Chondrocyte (in vitro differentiated cells): ENCODE results near the gene C1orf94. TPM values are rescaled to one million over a fixed set of nuclear protein-coding genes. Genes with fewer than 3 reads are reported as not detected.

Experiments used
- DNase-seq: peaks from one replicate; pipeline ENCODE4 v3.0.0; 2021; ENCODE audit warnings: mixed read lengths, low spot score
- H3K27ac Mint-ChIP-seq: one replicate; pipeline ENCODE4 v1.8.0; 2021; ENCODE audit warnings: mild to moderate bottlenecking, moderate library complexity, mixed read lengths; ENCODE audit not compliant: unreplicated experiment
- H3K27me3 Mint-ChIP-seq: 2 replicates; pipeline ENCODE4 v1.8.0; 2021; ENCODE audit warnings: low read depth, mixed read lengths
- H3K36me3 Mint-ChIP-seq: 2 replicates; pipeline ENCODE4 v1.8.0; 2021; ENCODE audit warnings: low read depth, mixed read lengths
- H3K4me1 Mint-ChIP-seq: 2 replicates; pipeline ENCODE4 v1.8.0; 2021; ENCODE audit warnings: low read depth, mild to moderate bottlenecking, mixed read lengths
- H3K4me3 Mint-ChIP-seq: one replicate; pipeline ENCODE4 v1.8.0; 2021; ENCODE audit warnings: mild to moderate bottlenecking, moderate library complexity, mixed read lengths; ENCODE audit not compliant: unreplicated experiment
- H3K9me3 Mint-ChIP-seq: 2 replicates; pipeline ENCODE4 v1.8.0; 2021; ENCODE audit warnings: low read depth, mixed read lengths
- total RNA-seq: library from RNA; stranded (reverse); gene quantifications from 3 replicates; pipeline ENCODE4 v1.2.1, GENCODE V29; 2021
- TF ChIP-seq, protein P1 (sequence below): fragments of 200-600 bp; sonication (generic); IDR thresholded peaks from 2 replicates; pipeline ENCODE4 v1.5.0; 2021; ENCODE audit warnings: antibody characterized with exemption, mild to moderate bottlenecking, moderate library complexity

C1orf94 gene
- total RNA-seq, 1 donor from 2014 or later: not detected

- Mint-ChIP-seq H3K4me3 (no peak overlapping the region), H3K4me1 (no peaks in the 10 kb centered on the region), H3K36me3 (no peaks in the 10 kb centered on the region), H3K27me3 (no peaks in the 10 kb centered on the region), H3K27ac (no peak overlapping the region), H3K9me3 (no peaks in the 10 kb centered on the region)
- TF ChIP-seq, protein P1, sequence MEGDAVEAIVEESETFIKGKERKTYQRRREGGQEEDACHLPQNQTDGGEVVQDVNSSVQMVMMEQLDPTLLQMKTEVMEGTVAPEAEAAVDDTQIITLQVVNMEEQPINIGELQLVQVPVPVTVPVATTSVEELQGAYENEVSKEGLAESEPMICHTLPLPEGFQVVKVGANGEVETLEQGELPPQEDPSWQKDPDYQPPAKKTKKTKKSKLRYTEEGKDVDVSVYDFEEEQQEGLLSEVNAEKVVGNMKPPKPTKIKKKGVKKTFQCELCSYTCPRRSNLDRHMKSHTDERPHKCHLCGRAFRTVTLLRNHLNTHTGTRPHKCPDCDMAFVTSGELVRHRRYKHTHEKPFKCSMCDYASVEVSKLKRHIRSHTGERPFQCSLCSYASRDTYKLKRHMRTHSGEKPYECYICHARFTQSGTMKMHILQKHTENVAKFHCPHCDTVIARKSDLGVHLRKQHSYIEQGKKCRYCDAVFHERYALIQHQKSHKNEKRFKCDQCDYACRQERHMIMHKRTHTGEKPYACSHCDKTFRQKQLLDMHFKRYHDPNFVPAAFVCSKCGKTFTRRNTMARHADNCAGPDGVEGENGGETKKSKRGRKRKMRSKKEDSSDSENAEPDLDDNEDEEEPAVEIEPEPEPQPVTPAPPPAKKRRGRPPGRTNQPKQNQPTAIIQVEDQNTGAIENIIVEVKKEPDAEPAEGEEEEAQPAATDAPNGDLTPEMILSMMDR: no peak
- DNase-seq: no peak
Observed at GRCh38 chr1:34130306-34130705, 46.4 kb upstream of the C1orf94 start.

- no peak overlapping the region for H3K27ac Mint-ChIP-seq
- TF ChIP-seq, protein P1: no peak
Observed at GRCh38 chr1:34131396-34132160, 45.1 kb upstream of the C1orf94 start.

DNA sequence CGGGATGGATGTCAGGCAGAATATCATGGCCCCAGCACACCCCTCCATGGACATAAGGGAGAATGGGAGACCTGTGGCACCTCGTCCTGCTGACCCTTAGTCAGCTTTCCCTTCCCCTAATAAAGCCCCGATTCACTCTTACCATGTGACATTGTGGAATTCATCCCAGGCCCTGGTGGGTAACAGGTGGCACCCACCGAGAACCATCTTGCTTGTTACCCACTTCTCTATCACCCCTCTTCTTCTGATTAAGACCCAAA is 44.6 kb upstream of the C1orf94 start:
- Mint-ChIP-seq H3K9me3 (no peaks in the 10 kb centered on the region), H3K27ac (no peak overlapping the region), H3K27me3 (peaks cover 5% of the 10 kb centered on the region), H3K4me1 (no peaks in the 10 kb centered on the region), H3K4me3 (no peak overlapping the region), H3K36me3 (no peaks in the 10 kb centered on the region)
- DNase-seq: no peak
- TF ChIP-seq, protein P1: no peak

More at GRCh38 chr1:34131396-34132160, 45.1 kb upstream of the C1orf94 start:
- Mint-ChIP-seq H3K36me3 (no peaks in the 10 kb centered on the region), H3K4me1 (no peaks in the 10 kb centered on the region), H3K27me3 (peaks cover under 1% of the 10 kb centered on the region), H3K4me3 (no peak overlapping the region), H3K9me3 (no peaks in the 10 kb centered on the region)
- no peak for DNase-seq

- H3K9me3 Mint-ChIP-seq: no peaks in the 10 kb centered on the region
- no peak for DNase-seq
- no peak overlapping the region for H3K27ac Mint-ChIP-seq
- TF ChIP-seq, protein P1: no peak
- H3K36me3 Mint-ChIP-seq: no peaks in the 10 kb centered on the region
- H3K4me3 Mint-ChIP-seq: no peak overlapping the region
- H3K4me1 Mint-ChIP-seq: no peaks in the 10 kb centered on the region
- peaks cover 5% of the 10 kb centered on the region for H3K27me3 Mint-ChIP-seq
Observed at GRCh38 chr1:34137411-34137810, 39.3 kb upstream of the C1orf94 start.

- H3K4me1 Mint-ChIP-seq: no peaks in the 10 kb centered on the region
- peaks cover 5% of the 10 kb centered on the region for H3K27me3 Mint-ChIP-seq
- H3K9me3 Mint-ChIP-seq: no peaks in the 10 kb centered on the region
- no peak for DNase-seq
- no peak overlapping the region for H3K4me3 Mint-ChIP-seq
- H3K27ac Mint-ChIP-seq: no peak overlapping the region
- no peaks in the 10 kb centered on the region for H3K36me3 Mint-ChIP-seq
- TF ChIP-seq, protein P1: no peak
Observed at GRCh38 chr1:34140011-34140676, 36.6 kb upstream of the C1orf94 start.
